Spinal cord (tissue), 10 donors: ENCODE measurements around the gene MIPOL1. TPM values are rescaled to one million over a fixed set of nuclear protein-coding genes. Genes with fewer than 3 reads are reported as not detected.
"Not testable (repeated sequence)": the region's sequence is repeated elsewhere in the genome, so short reads cannot be mapped to it uniquely, and the experiment has no call there.

Experiments
- DNase-seq, 6 donors: peaks; one replicate each; pipeline versions ENCODE4 v3.0.0 to v3.0.0-alpha.2; 2013 to 2015; ENCODE audit warnings: low spot score in 6 of 6, low read depth in 4 of 6
- H3K27ac ChIP-seq: one replicate; pipeline ENCODE4 v1.5.1; 2013; ENCODE audit warnings: low read depth, low read length, control low read depth
- H3K27me3 ChIP-seq: one replicate; pipeline ENCODE4 v1.6.1; 2013; ENCODE audit warnings: low read length; ENCODE audit not compliant: control insufficient read depth, insufficient read depth
- H3K36me3 ChIP-seq: one replicate; pipeline ENCODE4 v1.6.1; 2013; ENCODE audit warnings: low read length; ENCODE audit not compliant: control insufficient read depth, insufficient read depth
- H3K4me1 ChIP-seq: one replicate; pipeline ENCODE4 v1.6.1; 2013; ENCODE audit warnings: low read length; ENCODE audit not compliant: control insufficient read depth, insufficient read depth
- H3K4me3 ChIP-seq: one replicate; pipeline ENCODE4 v1.5.1; 2013; ENCODE audit warnings: low read depth, low read length, control low read depth
- H3K9me3 ChIP-seq: one replicate; pipeline ENCODE4 v1.6.1; 2013; ENCODE audit warnings: low read length; ENCODE audit not compliant: control insufficient read depth, insufficient read depth
- WGBS: methylation state at CpG from one replicate; pipeline ENCODE4 v1.1.5; 2013; ENCODE audit warnings: missing lambda C conversion rate; ENCODE audit not compliant: insufficient coverage; 5-methylcytosine and 5-hydroxymethylcytosine counted together
- long read RNA-seq, 4 donors: transcript quantifications; one replicate each; lab custom pipeline, GENCODE V29; 2026
- polyA plus RNA-seq, 2 donors: library from polyadenylated mRNA; unstranded; fragments of 120-200 nt; gene quantifications; one replicate each; pipeline ENCODE4 v1.2.1, GENCODE V29; 2013; ENCODE audit not compliant: insufficient read length in 2 of 2
- total RNA-seq, 2 donors: library from RNA; depleted of rRNA in 1 of 2; stranded (reverse); fragments of 120-200 nt in 1 of 2; fragments of >200 nt in 1 of 2; gene quantifications; one replicate each; pipeline versions ENCODE4 v1.2.3 to v1.2.4, GENCODE V29; 2013 to 2014
- donor health status: healthy.

The MIPOL1 gene, protein sequence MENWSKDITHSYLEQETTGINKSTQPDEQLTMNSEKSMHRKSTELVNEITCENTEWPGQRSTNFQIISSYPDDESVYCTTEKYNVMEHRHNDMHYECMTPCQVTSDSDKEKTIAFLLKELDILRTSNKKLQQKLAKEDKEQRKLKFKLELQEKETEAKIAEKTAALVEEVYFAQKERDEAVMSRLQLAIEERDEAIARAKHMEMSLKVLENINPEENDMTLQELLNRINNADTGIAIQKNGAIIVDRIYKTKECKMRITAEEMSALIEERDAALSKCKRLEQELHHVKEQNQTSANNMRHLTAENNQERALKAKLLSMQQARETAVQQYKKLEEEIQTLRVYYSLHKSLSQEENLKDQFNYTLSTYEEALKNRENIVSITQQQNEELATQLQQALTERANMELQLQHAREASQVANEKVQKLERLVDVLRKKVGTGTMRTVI
- total RNA-seq = 10 to 100 TPM; 17.3 to 19.6 TPM
- polyA plus RNA-seq = 1 to 10 TPM; 3.9 to 4.7 TPM
- long read RNA-seq, donor 1 = 0 reads
- long read RNA-seq, donor 2 = 0 reads
- long read RNA-seq, donor 3 = 0 reads
- long read RNA-seq, donor 4 = 0 reads

DNA sequence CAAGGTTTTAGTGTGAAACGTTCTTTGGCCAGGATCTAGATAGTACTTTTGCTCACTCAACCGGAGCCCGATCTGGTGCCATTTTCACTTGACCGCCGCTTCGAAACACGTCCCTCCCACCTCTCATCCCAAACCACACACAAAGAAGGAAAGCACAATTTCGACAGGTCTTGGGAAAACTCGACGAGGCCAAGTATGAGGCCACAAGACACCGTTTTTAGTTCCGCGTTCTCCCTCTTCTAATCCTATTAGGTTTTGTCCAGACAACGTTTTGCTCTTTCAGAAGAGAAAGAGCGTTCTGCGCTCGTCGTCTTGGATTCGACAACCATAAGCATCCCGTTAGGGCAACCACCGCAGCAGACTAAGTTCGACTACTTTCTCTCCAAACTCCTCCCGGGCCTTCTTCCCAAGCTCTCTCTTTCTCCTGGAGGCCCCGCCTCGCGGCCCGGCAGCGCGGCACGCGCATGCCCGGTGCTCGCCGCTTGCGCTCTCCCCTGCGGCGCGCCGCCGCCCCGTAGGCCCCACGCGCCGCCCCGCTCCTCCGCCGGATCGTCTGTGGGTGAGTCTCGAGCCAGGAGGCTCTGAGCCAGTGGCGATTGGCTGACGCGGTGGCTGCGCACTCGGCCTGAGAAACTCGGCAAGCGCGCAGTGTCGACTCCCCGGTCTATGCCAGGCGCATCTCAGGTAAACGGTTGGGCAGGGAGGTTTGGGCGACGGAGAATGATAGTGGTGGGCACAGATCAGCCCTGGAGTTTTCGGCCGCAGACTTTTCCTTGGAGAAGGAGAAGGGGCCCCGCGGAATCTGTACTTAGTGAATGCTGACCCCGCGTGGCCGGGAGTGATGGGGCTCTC lies at the start of gene MIPOL1:
TSS of gene MIPOL1 (plus strand) at position 517 of the 852 bp plus-strand sequence. CDS start 49,952 bp downstream, outside the sequence.
- Histone ChIP-seq H3K27ac (peak within 1 kb of the TSS; percentile 84), H3K36me3 (no peaks in the 10 kb centered on the region), H3K27me3 (no peaks in the 10 kb centered on the region), H3K9me3 (no peaks in the 10 kb centered on the region), H3K4me1 (peaks cover 2% of the 10 kb centered on the region), H3K4me3 (peak within 1 kb of the TSS; percentile 79)
- under 1% methylated on average over 69 of the region's 70 CpGs for WGBS
- DNase-seq = peak; percentile 67 to 95 (median 76)

DNA sequence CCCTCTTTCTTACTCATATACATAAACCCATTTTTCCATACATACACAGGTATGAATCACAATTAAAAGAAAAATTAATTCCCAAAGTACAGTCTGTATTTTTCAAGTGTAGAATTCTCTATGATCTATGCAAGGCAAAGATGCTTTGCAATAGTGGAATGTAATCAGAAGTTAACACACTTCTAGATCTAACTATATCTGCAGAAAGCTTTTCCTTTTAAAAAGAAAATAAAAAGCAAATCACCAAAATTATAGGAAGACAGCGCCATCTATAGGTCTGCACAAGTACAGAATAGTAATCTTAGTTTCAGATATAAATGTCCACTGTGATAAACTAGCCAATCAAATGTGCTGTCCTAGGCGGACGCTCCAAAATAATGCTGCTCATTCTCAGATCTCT lies 47.3 kb upstream of the MIPOL1 start:
- peak in 3 of 6 donors; percentile 20 to 83 (median 56) for DNase-seq
- Histone ChIP-seq H3K36me3 (no peaks in the 10 kb centered on the region), H3K27ac (no peak overlapping the region), H3K4me1 (no peaks in the 10 kb centered on the region), H3K4me3 (no peak overlapping the region), H3K27me3 (no peaks in the 10 kb centered on the region), H3K9me3 (no peaks in the 10 kb centered on the region)
- WGBS = no CpG with 5 or more reads among the region's 3 CpGs

DNA sequence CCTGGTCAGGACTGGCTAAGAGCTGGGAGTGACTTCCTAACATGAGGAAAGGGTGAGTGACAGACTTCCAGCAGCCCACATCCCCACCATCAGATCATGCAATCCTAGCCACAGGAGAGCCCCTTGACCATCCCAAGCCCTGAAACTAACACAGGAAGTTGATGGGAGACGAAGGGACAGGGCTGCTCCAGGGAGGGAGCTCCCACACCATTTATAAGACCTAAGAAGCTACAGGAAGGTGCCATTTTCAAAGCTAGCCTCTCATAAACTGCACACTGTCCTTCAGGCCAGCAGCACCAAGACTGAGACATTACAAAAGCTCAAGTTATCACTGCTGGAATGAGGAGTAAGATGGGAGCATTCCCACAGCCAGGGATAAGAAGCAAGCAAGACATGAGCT lies 44.7 kb upstream of the MIPOL1 start:
- Histone ChIP-seq H3K4me3 (no peak overlapping the region), H3K36me3 (no peaks in the 10 kb centered on the region), H3K9me3 (peaks cover 2% of the 10 kb centered on the region), H3K4me1 (no peaks in the 10 kb centered on the region), H3K27ac (no peak overlapping the region), H3K27me3 (no peaks in the 10 kb centered on the region)
- WGBS = 40% methylated on average over 1 of the region's 1 CpG
- DNase-seq = no peak

DNA sequence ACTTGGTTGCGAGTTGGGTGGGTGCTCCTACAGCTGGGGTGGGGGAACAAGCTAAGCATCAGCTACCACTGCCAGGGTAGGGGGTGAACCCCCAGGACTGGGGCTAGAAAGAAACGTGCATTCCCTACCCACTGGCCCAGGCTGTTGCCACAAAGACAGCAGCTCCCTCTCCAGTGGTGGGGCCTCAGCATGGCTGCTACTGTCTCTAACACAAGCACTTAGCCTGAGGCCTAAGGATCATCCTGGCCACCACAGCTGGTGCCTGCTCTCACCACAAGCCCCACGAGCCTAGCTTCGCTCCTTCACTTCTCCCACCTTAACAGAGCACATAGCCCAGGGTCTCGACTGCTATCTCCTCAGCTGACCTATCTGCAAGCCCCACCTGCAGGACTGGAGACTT lies 44.3 kb upstream of the MIPOL1 start:
- H3K27me3 ChIP-seq = no peaks in the 10 kb centered on the region
- no peak overlapping the region for H3K4me3 ChIP-seq
- no peak for DNase-seq
- 86% methylated on average over 5 of the region's 5 CpGs for WGBS
- H3K36me3 ChIP-seq = no peaks in the 10 kb centered on the region
- H3K9me3 ChIP-seq = peaks cover 2% of the 10 kb centered on the region
- H3K27ac ChIP-seq = no peak overlapping the region
- H3K4me1 ChIP-seq = no peaks in the 10 kb centered on the region

DNA sequence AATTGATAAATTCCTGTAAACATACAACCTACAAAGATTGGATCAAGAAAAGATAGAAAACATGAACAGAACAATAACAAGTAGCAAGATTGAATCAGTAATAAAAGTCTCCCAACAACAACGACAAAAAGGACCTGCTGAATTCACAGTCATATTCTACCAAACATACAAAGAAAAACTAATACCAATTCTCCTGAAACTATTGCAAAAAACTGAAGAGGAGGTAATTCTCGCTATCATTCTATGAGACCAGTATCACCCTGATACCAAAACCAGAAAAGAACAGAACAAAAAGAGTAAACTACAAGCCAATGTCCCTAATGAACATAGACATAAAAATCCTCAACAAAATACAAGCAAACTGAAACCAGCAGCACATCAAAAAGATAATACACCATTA lies 39.8 kb upstream of the MIPOL1 start:
- no peaks in the 10 kb centered on the region for H3K4me1 ChIP-seq
- peaks cover 2% of the 10 kb centered on the region for H3K9me3 ChIP-seq
- H3K27ac ChIP-seq = no peak overlapping the region
- no peak overlapping the region for H3K4me3 ChIP-seq
- H3K36me3 ChIP-seq = no peaks in the 10 kb centered on the region
- no peaks in the 10 kb centered on the region for H3K27me3 ChIP-seq
- no peak for DNase-seq
- WGBS = no CpG with 5 or more reads among the region's 2 CpGs

DNA sequence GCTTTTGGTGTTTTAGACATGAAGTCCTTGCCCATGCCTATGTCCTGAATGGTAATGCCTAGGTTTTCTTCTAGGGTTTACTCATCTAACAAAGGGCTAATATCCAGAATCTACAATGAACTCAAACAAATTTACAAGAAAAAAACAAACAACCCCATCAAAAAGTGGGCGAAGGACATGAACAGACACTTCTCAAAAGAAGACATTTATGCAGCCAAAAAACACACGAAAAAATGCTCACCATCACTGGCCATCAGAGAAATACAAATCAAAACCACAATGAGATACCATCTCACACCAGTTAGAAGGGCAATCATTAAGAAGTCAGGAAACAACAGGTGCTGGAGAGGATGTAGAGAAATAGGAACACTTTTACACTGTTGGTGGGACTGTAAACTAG lies 35.4 kb upstream of the MIPOL1 start:
- DNase-seq, H3K27ac ChIP-seq, H3K9me3 ChIP-seq, H3K4me1 ChIP-seq, H3K4me3 ChIP-seq, H3K36me3 ChIP-seq, H3K27me3 ChIP-seq: not testable (repeated sequence)
- no CpG with 5 or more reads among the region's 2 CpGs for WGBS

DNA sequence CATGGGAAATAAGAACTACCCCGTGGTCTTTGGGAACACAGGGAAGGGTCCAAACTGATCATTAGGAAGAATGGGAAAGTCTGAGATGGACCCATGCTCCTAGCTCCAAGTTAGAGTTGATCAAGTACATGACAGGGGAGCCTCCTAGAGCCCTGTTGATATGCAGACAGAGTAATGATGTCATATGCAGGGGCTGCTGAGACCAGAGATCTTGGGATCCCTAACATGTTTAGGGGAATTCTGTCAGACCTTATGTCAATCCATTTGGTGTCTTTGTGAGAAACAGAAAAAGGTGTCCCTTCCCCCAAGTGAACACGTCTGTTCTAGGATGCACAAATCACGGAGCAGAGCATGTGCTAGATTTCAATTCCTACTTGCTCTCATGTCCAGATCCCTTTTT lies 31.9 kb upstream of the MIPOL1 start:
- Histone ChIP-seq H3K36me3 (no peaks in the 10 kb centered on the region), H3K4me3 (no peak overlapping the region), H3K27ac (no peak overlapping the region), H3K27me3 (no peaks in the 10 kb centered on the region), H3K4me1 (no peaks in the 10 kb centered on the region), H3K9me3 (no peaks in the 10 kb centered on the region)
- 79% methylated on average over 1 of the region's 3 CpGs for WGBS
- DNase-seq = no peak

DNA sequence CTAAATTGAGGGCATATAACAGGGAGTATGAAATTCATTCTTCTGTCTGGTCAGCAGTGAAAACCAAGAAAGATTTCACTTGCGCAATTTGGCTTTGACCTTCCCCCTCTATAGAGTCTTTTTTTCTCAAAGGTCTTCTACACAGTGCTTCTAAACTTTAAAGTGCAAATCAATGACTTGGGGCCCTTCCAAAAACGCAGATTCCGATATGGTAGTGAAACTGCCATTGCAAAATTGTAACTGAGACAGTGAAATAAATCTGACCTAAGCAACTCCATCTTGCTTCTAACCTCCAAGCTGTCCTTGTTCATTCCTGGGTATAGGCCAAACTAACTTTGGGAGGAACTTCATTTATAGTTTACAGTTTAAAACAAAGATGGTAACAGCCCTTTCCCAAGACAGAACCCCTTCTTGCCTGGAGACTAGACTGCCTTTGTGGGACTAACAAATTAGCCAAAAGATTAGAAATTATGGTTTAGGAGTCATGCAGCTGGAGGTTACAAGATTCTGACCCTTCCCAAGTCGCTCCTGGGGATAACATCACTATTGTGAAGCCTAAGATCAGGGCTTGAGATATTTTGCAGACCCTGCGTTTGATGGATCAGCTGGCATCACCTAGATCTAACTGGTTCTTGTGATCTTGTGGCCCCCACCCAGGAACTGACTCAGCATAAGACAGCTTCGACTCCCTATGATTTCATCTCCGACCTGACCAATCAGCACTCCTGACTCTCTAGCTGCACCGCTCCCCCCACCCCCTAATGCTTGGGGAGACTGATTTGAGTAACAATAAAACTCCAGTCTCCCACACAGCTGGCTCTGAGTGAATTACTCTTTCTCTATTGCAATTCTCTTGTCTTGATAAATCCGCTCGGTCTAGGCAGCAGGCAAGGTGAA lies 30.3 kb upstream of the MIPOL1 start:
- H3K27me3 ChIP-seq = no peaks in the 10 kb centered on the region
- no peaks in the 10 kb centered on the region for H3K9me3 ChIP-seq
- 67% methylated on average over 6 of the region's 10 CpGs for WGBS

DNA sequence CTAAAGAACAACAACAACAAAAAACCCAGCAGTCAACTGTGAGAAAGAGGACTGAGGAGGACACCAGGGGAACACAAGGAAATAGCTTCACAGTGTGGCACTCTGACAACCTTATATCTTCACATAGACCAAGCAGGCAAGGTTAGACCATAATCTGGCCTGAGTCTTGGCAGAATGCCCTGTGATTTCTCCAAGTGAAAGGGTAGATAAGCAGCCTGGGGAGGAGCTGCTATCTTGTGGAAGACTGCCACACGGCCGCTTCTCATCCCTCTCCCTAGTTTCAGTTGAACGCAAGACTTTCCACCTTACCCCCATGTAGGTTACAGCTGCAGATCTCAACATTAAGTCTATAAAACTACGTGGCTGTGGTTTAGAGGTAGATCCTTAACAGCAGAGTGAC lies 29.0 kb upstream of the MIPOL1 start:
- Histone ChIP-seq H3K36me3 (no peaks in the 10 kb centered on the region), H3K27ac (no peak overlapping the region), H3K27me3 (no peaks in the 10 kb centered on the region), H3K9me3 (no peaks in the 10 kb centered on the region), H3K4me1 (peaks cover 9% of the 10 kb centered on the region), H3K4me3 (no peak overlapping the region)
- no CpG with 5 or more reads among the region's 4 CpGs for WGBS
- DNase-seq = peak in 1 of 6 donors; percentile 2

More for the DNA sequence above, 30.3 kb upstream of the MIPOL1 start:
- no peaks in the 10 kb centered on the region for H3K36me3 ChIP-seq
- DNase-seq = no peak
- H3K27ac ChIP-seq = no peak overlapping the region
- peaks cover 5% of the 10 kb centered on the region for H3K4me1 ChIP-seq
- no peak overlapping the region for H3K4me3 ChIP-seq
